ENCODE results near the gene CCDC107.
"Not testable (repeated sequence)": the region's sequence is repeated elsewhere in the genome, so short reads cannot be mapped to it uniquely, and the experiment has no call there.

CCDC107 gene

DNA sequence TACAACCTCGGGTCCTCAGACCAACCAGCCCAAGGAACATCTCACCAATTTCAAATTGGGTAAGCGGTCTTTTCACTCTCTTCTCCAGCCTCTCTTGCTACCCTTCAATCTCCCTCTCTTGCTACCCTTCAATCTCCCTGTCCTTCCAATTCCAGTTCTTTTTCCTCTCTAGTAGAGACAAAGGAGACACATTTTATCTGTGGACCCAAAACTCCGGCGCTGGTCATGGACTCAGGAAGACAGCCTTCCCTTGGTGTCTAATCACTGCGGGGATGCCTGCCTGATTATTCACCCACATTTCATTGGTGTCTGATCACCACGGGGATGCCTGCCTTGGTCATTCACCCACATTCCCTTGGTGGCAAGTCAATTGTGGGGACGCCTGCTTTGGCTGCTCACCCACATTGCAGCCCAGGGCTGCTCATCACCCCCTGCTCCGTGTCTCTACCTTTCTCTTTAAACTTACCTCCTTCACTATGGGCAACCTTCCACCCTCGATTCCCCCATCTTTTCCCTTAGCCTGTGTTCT lies 20.6 kb upstream of the CCDC107 start:
- DNase-seq (ENCODE audit: low read depth in 2 of 2) = not testable (repeated sequence)

DNA sequence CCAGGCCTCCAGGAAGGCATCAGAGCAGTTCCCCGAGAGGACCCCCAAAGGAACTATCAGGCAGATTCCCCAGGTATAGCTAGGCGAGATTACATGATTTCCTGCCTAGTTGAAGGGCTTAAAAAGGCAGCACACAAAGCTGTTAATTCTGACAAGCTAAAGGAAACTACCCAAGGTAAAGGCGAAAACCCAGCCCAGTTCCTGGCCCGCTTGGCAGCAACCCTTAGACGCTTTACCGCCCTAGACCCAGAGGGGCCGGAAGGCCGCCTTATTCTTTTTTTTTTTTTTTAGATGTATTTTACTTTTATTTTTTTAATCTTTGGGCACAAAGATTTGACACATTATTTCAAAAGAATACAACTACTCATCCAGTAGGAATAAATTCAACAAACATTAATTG lies 19.3 kb upstream of the CCDC107 start:
- not testable (repeated sequence) for DNase-seq (ENCODE audit: low read depth in 2 of 2)

DNA sequence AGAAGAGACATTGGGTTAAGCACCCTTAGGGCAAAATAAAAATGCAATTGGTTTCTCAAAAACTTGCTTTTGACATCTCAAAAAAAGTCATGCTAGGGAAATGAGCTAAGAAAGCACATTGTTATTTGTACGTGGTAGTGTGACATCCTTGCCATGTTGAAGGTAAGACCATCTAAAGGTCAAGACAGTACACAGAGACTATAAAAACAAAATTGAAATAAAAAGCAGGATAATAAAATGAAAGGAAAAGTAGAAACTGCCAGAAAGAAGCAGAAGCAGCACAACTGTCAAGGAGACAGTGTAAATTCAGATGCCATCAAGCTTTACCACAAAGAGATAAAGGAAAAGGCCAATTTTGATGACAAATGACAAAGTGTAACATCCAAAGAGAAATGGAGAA lies 18.9 kb upstream of the CCDC107 start:
- not testable (repeated sequence) for DNase-seq (ENCODE audit: low read depth in 2 of 2)

DNA sequence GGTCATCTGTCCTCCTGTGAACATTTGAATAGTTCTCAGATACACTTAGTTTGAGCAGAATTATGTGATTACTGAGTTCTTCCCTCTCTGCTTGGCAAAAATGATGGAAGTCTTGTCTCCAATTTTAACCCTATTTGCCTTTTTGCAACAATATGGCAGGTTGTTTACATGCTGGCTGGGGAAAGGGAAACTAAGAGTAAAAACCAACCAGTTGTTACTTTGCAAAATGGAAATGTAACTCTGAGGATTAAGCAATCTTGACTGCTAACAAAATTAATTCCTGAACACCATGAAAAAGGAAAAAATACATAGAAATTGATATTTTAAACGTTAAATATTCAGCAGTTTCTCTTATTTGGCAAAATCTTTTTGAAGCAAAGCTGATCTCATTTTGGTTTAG lies 18.5 kb upstream of the CCDC107 start:
- no peak for DNase-seq (ENCODE audit: low read depth in 2 of 2)

DNA sequence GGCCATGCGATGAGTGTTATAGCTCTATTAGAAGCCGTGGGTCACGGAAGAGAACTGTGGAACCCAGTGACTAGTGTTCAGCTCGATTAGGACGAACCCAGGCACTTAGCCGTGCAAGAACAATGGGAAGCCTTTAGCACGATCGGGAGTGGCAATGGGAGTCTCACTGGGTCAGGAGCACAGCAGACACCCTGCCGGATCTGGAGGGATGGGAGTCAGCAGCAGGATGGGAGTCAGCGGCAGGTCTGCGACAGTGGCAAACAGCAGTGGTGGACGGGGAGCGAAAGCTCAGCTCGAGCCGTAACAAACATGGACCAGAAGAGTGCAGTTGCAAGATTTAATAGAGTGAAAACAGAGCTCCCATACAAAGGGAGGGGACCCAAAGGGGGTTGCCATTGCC lies 17.7 kb upstream of the CCDC107 start:
- DNase-seq (ENCODE audit: low read depth in 2 of 2) = not testable (repeated sequence)

DNA sequence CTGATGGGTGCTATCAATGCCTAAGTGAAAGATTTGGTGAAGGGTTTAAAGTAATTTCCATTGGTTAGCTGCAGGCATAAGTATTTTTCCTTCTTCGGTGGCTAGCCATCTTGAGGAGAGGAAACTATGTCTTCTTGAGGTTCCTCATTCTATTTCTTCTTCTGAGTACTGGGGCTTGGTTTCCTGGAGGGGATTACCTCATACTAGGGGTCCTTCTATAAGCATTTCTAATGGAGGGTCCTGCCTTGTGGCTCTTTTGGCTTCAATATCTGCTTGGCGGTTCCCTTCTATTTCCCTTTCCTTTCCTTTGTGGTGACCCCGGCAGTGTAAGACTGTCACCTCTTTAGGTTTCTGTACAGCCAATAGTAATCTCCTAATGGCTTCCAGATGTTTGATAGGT lies 16.6 kb upstream of the CCDC107 start:
- DNase-seq (ENCODE audit: low read depth in 2 of 2) = not testable (repeated sequence)

DNA sequence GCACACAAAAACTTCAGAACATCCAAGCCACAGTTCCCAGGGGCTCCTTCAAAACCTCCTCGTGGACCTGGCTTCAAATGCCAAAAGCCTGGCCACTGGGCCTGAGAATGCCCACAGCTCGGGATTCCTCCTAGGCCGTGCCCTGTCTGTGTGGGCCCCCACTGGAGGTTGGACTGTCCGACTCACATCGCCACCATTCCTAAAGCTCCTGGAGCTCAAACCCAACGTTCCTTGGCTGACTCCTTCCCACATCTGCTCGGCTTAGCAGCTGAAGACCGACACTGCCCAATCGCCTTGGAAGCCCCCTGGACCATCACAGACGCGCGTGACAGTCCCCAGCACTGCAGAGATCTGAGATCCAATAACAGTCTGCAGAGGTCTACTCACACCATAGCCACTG lies 15.0 kb upstream of the CCDC107 start:
- DNase-seq (ENCODE audit: low read depth in 2 of 2) = no peak

DNA sequence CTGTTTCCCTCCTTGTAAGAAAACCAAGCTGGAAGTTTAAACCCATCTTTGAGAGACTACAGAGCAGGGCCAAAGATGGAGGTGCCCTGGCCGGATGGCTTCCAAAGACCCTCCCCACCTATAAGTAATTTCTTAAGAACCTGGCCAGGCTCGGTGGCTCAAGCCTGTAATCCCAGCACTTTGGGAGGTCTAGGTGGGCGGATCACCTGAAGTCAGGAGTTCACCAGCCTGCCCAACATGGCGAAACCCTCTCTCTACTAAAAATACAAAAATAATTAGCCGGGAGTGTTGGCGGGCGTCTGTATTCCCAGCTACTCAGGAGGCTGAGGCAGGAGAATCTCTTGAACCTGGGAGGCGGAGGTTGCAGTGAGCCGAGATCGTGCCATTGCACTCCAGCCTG lies 12.4 kb upstream of the CCDC107 start:
- not testable (repeated sequence) for DNase-seq (ENCODE audit: low read depth in 2 of 2)

DNA sequence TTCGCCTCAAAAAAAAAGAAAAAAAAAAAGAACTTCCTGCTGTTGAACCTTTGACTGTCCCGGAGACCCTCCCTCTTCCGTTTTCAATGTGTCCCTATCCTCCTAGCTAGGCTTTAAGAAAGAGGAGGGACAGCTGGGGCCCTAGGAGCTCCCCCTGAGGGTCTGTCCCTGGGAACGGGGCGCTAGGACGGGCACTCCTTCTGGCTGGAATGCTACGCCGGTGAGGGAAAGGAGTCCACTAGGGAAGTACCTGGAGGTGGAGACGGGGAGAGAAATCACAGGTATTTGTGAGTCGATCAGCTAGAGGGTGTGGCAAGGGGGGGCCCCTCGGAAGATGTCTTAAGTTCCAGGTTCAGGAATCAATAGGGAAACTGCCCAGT lies 11.9 kb upstream of the CCDC107 start:
- no peak for DNase-seq (ENCODE audit: low read depth in 2 of 2)

DNA sequence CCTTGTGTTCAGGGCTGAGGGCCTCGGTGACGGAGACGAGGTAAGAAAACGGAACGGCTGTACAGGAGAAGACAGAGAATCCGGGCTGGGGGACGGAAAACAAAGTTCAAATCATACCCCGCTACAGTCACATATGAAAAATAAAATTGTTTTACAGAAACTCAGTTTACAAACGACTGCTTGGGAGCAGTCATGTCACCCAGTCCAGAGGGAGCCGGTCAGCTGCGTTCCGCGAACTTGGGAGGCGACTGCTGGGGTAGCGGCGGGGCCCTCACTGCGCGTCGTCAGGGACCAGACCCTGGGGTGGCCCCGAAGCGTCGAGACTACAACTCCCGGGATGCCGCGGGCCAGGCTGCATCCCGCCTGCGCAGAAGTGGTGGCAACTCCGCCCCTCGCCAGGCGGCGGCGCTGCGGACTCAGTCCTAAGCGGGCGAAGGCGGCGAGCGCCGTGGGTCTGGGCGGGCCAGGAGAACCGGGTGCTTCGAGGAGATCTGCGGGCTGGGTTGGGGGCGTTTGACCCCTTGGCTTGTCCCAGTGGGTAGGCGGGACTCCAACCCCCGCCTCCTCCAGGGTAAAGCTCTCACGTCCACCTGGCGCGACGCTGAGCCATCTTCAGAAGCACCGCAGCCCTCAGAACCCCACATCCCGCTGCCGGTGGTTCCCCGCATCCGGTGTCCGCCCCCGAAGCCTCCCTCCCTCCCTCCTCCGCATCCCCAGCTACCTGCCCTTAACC lies 11.4 kb upstream of the CCDC107 start:
- DNase-seq (ENCODE audit: low read depth in 2 of 2) = peak; percentile 86 to 88

DNA sequence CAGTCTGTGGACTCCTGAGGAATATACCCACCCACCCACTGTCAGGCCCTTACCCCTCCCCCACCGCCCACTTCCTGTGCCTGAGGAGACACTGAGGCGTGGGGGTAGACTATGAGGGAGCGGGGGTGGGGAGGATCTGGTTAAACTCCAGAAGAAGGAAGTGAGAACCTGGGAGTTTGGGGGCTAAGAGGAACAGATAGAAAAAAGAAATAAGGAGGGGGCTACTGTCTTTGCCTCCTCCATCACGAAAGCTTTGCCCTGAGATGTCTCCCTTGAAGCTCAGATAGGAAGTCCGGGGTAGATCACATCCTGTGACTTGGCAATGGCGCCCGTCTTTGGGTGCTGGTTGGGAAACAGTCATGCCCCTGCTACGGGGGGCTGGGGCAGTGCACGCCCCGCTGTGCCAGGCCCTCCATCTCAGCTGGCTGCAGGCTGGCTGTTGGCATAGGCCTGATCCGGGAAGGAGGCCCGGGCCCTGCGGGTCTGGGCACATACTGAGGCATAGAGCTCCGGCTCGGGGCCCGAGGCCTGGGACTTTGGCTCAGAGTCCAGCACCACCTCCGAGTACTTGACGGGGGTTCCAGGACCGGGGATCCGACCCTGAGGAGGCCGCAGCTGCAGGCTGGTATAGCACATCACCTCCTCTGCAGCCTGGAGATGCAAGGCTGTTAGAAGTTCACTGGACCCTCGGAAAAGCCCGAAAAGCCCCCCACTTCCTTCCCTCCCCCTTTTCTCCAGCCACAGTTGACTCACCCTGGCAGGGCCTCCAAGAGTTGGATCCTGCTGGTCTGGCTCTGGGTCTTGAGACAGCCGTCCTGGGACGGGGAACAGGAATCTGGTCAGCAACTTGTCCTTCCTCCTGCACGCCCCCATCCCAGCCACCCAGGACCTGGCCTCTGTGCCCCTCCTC lies 8.4 kb upstream of the CCDC107 start:
- DNase-seq (ENCODE audit: low read depth in 2 of 2) = no peak

DNA sequence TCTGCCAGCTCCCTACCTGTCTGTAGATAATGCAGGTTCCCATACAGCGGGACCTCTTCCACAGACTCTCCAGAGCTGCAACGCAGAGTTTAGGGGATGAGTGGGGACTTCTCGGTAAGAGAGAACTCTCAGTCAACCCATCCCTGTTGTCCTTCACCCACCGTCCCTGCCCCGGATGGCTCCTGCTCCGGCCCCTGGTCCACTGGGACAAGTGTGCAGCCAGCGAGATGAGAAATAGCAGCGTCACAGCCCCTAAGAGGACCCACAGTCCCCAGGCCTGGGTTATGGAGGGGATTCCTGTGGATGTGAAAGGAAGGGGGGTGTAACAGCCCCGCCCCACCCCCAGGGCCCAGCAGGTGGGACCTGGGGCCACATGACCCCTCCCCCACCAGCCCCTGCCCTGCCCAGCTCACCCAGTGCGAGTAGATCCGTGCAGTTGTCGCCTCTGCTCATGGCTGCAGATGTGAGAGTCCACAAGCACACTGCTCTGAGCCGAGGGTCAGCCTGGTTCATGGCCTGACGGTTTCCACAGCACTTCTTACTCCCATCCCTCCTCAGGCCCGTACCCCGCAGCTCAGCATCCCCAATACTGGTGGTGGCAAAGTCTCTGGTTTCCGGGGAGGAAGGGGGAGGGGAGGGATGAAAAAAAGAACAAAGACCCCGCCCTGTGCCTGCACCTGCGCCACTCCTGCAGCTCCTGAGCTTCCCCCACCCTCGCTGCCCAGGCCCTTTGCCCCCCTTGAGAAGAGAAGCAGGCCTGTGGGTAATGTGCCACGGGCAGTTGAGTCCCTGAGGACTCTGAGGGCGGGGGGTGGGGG lies 7.5 kb upstream of the CCDC107 start, which contains the start of gene SIT1:
Gene SIT1 (minus strand): TSS at position 591 of the 818 bp plus-strand sequence. CDS start 78 bp downstream, at position 513.
- DNase-seq (ENCODE audit: low read depth in 2 of 2) = no peak

DNA sequence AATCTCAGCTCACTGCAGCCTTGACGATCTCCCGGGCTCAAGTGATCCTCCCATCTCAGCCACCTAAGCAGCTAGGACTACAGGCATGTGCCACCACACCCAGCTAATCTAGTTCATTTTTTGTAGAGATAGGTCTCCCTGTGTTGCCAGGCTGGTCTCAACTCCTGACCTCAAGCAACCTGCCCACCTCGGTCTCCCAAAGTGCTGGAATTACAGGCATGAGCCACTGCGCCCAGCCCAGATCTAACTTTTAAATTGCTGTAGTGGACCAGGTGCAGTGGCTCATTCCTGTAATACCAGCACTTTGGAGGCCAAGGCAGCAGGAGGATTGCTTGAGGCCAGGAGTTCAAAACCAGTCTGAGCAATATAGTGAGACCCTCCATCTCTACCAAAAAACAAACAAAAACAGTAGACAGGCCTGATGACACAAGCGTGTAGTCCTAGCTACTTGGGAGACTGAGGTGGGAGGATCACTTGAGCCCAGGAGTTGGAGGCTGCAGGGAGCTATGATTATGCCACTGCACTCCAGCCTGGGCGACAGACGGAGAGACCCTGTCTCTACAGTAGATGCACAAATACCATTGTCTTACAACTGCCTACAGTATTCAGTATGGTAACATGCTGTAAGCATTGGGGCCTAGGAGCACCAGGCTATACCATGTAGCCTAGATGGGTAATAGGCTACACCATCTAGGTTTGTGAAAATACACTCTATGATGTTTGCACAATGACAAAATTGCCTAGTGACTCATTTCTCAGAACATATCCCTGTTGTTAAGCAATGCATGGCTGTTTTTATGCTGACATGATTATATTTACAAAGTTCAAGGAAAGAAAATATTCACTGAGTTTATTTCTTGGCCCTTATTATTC lies 5.9 kb upstream of the CCDC107 start:
- no peak for DNase-seq (ENCODE audit: low read depth in 2 of 2)

DNA sequence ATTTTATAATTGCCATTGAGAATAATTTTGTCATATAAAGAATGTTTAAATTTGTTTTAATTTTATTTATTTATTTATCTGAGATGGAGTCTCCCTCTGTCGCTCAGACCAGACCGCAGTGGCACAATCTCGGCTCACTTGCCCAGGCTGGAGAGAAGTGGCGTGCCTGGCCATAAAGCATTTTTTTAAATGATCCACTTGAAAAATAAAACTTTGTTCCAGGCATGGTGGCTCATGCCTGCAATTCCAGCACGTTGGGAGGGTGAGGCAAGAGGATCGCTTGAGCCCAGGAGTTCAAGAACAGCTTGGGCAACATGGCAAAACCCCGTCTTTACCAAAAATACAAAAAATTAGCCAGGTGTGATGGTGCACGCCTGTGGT lies 5.3 kb upstream of the CCDC107 start:
- DNase-seq (ENCODE audit: low read depth in 2 of 2) = no peak

DNA sequence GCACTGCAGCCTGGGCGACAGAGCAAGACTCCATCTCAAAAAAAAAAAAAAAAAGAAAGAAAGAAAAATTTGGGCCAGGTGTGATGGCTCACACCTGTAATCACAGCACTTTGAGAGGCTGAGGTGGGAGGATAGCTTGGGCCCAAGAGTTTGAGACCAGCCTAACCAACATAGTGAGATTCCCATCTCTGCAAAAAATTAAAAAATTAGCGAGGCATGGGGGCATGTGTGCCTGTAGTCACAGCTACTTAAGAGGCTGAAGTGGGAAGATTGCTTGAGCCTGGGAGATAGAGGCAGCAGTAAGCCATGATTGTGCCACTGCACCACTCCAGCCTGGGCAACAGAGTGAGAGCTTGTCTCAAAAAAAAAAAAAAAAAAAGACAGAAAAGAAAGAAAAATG lies 4.5 kb upstream of the CCDC107 start:
- DNase-seq (ENCODE audit: low read depth in 2 of 2) = no peak

DNA sequence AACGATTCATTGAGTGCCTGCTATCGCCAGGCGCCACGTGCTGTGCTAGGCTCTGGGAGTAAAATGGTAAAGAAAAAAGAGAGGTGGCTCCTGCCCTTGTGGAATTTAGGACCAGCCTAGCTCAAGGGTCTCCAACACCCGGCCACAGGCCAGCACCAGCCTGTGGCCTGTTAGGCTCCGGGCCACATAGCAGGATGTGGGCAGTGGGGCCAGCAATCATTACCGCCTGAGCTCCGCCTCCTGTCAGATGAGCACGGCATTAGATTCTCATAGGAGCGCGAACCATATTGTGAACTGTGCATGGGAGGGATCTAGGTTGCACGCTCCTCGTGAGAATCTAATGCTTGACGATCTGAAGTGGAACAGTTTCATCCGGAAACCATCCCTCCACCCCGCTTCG lies 1.7 kb upstream of the CCDC107 start:
- DNase-seq (ENCODE audit: low read depth in 2 of 2) = no peak

DNA sequence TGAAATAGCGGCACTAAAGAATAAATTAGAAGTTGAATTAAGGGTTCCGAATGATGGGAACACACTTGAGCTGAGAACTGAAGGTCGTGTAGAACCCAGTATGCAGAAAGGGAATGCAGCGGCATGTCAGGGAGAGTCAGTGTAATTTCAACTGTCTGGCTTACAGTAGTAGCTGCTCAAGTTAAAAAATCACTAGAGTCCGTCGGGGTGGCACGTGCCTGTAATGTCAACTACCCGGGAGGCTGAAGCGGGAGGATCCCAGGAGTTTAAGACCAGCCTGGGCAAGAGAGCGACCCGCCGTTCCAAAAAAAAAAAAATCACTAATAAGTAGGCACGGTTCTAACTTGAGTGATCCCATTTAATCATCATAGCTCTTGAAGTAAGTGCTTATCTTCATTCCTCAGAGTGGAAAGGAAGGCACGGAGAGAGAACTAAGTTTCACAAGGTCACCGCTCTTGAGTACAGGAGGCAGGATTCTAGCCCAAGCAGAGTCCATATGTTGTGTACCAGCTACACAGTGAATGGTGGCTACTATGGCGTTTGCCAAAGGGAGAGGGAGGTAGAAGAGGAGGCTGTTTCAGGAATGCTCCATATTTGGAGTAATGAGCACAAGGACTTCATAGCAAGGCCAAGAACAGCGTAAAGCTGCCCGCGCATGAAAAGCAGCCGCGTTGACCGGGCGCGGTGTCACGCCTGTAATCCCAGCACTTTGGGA lies 1.1 kb upstream of the CCDC107 start:
- DNase-seq (ENCODE audit: low read depth in 2 of 2) = no peak

DNA sequence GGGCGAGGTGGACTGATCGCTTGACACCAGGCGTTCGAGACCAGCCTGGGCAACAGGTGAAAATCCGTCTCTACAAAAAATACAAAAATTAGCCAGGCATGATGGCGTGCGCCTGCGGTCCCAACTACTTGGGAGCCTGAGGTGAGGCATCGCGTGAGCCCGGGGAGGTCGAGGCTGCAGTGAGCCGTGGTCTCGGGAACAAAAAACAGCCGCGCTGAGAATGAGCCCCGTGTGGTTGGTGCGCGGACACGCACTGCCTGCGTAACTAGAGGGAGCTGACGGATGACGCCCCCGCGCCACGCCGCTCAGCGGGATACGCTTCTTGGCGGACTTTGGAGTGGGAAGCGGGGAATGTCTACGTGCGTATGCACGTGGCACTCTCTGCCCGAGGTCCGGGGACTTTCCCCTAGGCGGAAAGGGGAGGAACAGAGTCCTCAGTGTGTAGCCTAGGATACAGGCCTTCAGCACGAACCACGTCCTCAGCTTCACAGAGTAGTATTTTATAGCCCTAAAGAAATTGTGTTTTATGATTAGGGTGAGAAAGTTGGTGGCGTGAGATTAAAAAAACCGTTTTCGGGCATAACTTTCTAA lies 451 bp upstream of the CCDC107 start, which contains the start of gene RMRP:
Gene RMRP (minus strand): TSS at position 474 of the 591 bp plus-strand sequence.
- DNase-seq (ENCODE audit: low read depth in 2 of 2) = peak; percentile 87 to 96

DNA sequence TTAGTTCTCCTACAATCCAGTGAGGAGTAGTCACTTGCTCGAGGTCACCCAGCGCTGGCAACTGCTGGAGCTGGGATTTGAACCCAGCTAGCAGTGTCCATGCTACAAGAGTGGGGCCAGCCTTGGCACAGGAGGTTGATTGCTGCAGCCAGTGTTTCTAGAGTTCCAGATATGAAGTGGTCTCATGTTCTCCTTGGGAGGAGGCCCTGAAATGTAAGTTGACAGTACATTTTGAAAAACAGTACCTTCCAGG lies 802 bp downstream of the CCDC107 start:
- DNase-seq (ENCODE audit: low read depth in 2 of 2) = no peak

DNA sequence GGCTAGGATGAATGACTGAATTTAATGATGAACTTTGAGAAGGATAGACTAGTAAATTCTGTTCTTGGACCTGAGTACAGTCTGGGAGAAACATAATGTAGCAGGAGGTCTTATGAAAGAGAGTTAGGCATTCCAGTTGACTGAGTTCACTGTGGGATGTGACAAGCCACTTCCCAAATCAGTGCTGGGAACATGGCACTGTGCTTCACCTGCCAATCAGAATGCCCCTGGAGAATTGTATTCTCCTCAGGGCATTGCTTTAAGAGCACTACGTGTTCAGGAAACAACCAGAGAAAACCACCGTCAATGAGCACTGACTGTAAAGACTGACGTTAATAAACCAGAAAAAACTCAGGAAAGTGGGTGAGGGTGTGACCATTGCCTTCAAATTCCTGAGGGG lies 1.2 kb downstream of the CCDC107 start:
- DNase-seq (ENCODE audit: low read depth in 2 of 2) = no peak
